ENCODE data around the gene COBL. TPM values are rescaled to one million over a fixed set of nuclear protein-coding genes. Genes with fewer than 3 reads are reported as not detected.

The COBL gene
- total RNA-seq, 1 donor from 2014 or later, result 27.9 TPM

DNA sequence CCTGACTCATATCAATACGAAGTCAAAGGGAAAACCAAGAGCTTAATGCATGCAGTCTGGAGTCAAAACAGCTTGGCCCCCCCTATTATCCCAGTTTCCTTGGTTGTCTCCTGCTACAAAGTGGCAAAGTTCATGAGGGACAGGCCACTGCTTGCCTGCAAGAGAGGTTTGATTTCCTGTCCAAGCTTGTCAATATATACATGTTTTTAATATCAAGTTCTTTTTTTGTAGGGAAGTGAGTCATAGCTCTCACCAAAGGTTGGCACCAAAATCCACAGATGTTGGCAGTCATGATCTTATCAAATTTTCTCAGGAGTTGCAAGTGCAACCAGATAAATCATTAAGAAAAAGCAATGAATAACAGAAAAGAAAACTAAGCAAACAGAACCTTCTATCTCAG lies 176.8 kb downstream of the COBL start:
- Histone ChIP-seq H3K27ac (no peak overlapping the region), H3K4me1 (peaks cover 4% of the 10 kb centered on the region), H3K36me3 (no peaks in the 10 kb centered on the region), H3K4me3 (no peak overlapping the region), H3K27me3 (ENCODE audit: low read depth) (no peaks in the 10 kb centered on the region), H3K9me3 (no peaks in the 10 kb centered on the region)
- ATAC-seq (no peak), DNase-seq (no peak)
- intact Hi-C loops (cut with DNase I), result no loop called here
- TF ChIP-seq, protein P1, sequence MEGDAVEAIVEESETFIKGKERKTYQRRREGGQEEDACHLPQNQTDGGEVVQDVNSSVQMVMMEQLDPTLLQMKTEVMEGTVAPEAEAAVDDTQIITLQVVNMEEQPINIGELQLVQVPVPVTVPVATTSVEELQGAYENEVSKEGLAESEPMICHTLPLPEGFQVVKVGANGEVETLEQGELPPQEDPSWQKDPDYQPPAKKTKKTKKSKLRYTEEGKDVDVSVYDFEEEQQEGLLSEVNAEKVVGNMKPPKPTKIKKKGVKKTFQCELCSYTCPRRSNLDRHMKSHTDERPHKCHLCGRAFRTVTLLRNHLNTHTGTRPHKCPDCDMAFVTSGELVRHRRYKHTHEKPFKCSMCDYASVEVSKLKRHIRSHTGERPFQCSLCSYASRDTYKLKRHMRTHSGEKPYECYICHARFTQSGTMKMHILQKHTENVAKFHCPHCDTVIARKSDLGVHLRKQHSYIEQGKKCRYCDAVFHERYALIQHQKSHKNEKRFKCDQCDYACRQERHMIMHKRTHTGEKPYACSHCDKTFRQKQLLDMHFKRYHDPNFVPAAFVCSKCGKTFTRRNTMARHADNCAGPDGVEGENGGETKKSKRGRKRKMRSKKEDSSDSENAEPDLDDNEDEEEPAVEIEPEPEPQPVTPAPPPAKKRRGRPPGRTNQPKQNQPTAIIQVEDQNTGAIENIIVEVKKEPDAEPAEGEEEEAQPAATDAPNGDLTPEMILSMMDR (IDR thresholded peaks at IDR 0.05), result no peak

GRCh38 chr7:51138123-51139085 lies 178.2 kb downstream of the COBL start:
- ATAC-seq (no peak), DNase-seq (no peak)
- intact Hi-C loops (cut with DNase I), result no loop called here
- no peaks in the 10 kb centered on the region for H3K27me3 ChIP-seq (ENCODE audit: low read depth)
- no peaks in the 10 kb centered on the region for H3K9me3 ChIP-seq
- H3K4me1 ChIP-seq, result peaks cover 4% of the 10 kb centered on the region
- TF ChIP-seq, protein P1 (IDR thresholded peaks at IDR 0.05), result no peak
- no peak overlapping the region for H3K27ac ChIP-seq
- H3K36me3 ChIP-seq, result no peaks in the 10 kb centered on the region
- H3K4me3 ChIP-seq, result no peak overlapping the region

DNA sequence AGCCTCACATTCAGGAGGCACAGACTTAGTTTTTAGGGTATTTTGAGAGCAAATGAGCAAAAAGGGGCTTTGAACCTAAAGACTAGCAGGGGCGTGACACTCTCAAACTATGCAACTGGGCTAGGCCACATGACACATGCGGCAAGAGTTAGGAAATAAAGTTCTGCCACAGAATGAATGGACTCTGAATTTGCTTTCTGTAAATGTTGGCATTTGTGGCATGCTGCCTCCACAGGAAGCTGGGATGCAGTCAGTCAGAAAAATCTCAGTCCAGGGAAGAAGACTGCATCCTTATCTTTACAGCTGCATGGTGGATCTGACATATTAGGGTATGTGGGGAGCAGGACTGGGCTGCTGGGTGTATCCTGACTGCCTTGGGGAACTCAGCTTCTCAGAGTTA lies 181.0 kb downstream of the COBL start:
- no peaks in the 10 kb centered on the region for H3K9me3 ChIP-seq
- H3K27ac ChIP-seq, result no peak overlapping the region
- no peaks in the 10 kb centered on the region for H3K27me3 ChIP-seq (ENCODE audit: low read depth)
- no peak for DNase-seq
- H3K36me3 ChIP-seq, result no peaks in the 10 kb centered on the region
- no peak for ATAC-seq
- no peak overlapping the region for H3K4me3 ChIP-seq
- TF ChIP-seq, protein P1 (IDR thresholded peaks at IDR 0.05), result no peak
- peaks cover under 1% of the 10 kb centered on the region for H3K4me1 ChIP-seq
- intact Hi-C loops (cut with DNase I), result no loop called here

- H3K27me3 ChIP-seq (ENCODE audit: low read depth), result no peaks in the 10 kb centered on the region
- no peak overlapping the region for H3K4me3 ChIP-seq
- no peaks in the 10 kb centered on the region for H3K36me3 ChIP-seq
- no peak overlapping the region for H3K27ac ChIP-seq
- H3K4me1 ChIP-seq, result no peaks in the 10 kb centered on the region
- intact Hi-C loops (cut with DNase I), result no loop called here
- H3K9me3 ChIP-seq, result no peaks in the 10 kb centered on the region
- TF ChIP-seq, protein P1 (IDR thresholded peaks at IDR 0.05), result no peak
- no peak for DNase-seq
- no peak for ATAC-seq
These were observed 182.6 kb downstream of the COBL start for GRCh38 chr7:51134013-51134441.

DNA sequence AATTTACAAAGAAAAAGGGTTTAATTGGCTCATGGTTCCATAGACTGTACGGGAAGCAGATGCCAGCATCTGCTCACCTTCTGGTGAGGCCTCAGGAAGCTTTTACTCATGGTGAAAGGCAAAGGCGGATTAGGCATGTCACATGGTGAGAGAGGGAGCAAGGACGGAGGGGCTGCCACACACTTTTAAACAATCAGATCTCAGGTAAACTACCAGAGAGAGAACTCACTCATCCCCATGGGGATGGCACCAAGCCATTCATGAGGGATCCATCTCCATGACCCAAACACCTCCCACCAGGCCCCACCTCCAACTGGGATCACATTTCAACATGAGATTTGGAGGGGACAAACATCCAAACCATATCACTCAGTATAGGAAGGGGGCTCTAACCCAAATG lies 183.9 kb downstream of the COBL start:
- DNase-seq (no peak), ATAC-seq (no peak)
- intact Hi-C loops (cut with DNase I), result no loop called here

More for the DNA sequence above, 183.9 kb downstream of the COBL start:
- Histone ChIP-seq H3K27me3 (ENCODE audit: low read depth) (no peaks in the 10 kb centered on the region), H3K4me3 (no peak overlapping the region), H3K27ac (no peak overlapping the region), H3K4me1 (no peaks in the 10 kb centered on the region), H3K9me3 (no peaks in the 10 kb centered on the region), H3K36me3 (no peaks in the 10 kb centered on the region)
- TF ChIP-seq, protein P1 (IDR thresholded peaks at IDR 0.05), result no peak
